HG03095 (cell line): Measurements from ENCODE around the gene ZNF784.

ENCODE experiments used
- ATAC-seq: cut with Tn5 transposase; IDR thresholded peaks from one replicate; pipeline ENCODE4 v1.9.1; 2021; ENCODE audit warnings: moderate library complexity; ENCODE audit not compliant: unreplicated experiment

The ZNF784 gene

GRCh38 chr19:55656988-55657747, 32.8 kb upstream of the ZNF784 start:
- ATAC-seq: no peak

- ATAC-seq: no peak
Observed at GRCh38 chr19:55656552-55656951, 32.2 kb upstream of the ZNF784 start.

- no peak for ATAC-seq
Observed at GRCh38 chr19:55655648-55656040, 31.3 kb upstream of the ZNF784 start.

GRCh38 chr19:55654868-55655647, 30.7 kb upstream of the ZNF784 start, which contains the start of gene U2AF2:
Gene U2AF2, plus strand, starts transcription at chr19:55655035. Its CDS starts 70 bp downstream, at chr19:55655105.
- ATAC-seq: peak; percentile 28

- peak; percentile 36 for ATAC-seq
Observed at GRCh38 chr19:55654323-55654867, 30.0 kb upstream of the ZNF784 start.

- peak; percentile 32 for ATAC-seq
Observed at GRCh38 chr19:55653651-55654322, 29.4 kb upstream of the ZNF784 start.

GRCh38 chr19:55652311-55653128, 28.2 kb upstream of the ZNF784 start:
- ATAC-seq: no peak

- no peak for ATAC-seq
Observed at GRCh38 chr19:55651236-55651635, 26.9 kb upstream of the ZNF784 start.

- ATAC-seq: no peak
Observed at GRCh38 chr19:55650602-55651230, 26.4 kb upstream of the ZNF784 start.

- ATAC-seq: no peak
Observed at GRCh38 chr19:55650126-55650557, 25.8 kb upstream of the ZNF784 start.

- no peak for ATAC-seq
Observed at GRCh38 chr19:55649268-55650125, 25.1 kb upstream of the ZNF784 start.

GRCh38 chr19:55648585-55649267, 24.4 kb upstream of the ZNF784 start:
- no peak for ATAC-seq

- ATAC-seq: no peak
Observed at GRCh38 chr19:55647732-55648584, 23.6 kb upstream of the ZNF784 start, which contains the start of gene CCDC106. Gene CCDC106, plus strand, starts transcription at chr19:55648212. Its CDS starts 835 bp downstream, at chr19:55649047.

GRCh38 chr19:55646889-55647731, 22.7 kb upstream of the ZNF784 start:
- no peak for ATAC-seq

GRCh38 chr19:55645512-55645881, 21.1 kb upstream of the ZNF784 start:
- no peak for ATAC-seq

GRCh38 chr19:55644842-55645511, 20.6 kb upstream of the ZNF784 start:
- ATAC-seq: no peak
